ENCODE results near the gene EPHA5. TPM values are rescaled to one million over a fixed set of nuclear protein-coding genes. Genes with fewer than 3 reads are reported as not detected.

The EPHA5 gene
- total and polyA plus RNA-seq, 9 of the 15 experiments (the other 6 are each of a cell fraction or from before 2014, with no cell fraction given), result 0.04 TPM; not detected in 8

GRCh38 chr4:65422109-65422508 lies 248.2 kb downstream of the EPHA5 start:
- Histone ChIP-seq H3K79me2 (ENCODE audit: control insufficient read depth, insufficient read depth, low read length) (no peaks in the 10 kb centered on the region), H3K27ac (ENCODE audit: extremely low read depth, low read depth, low read length) (no peak overlapping the region), H3K4me3 (no peak overlapping the region), H3K27me3 (ENCODE audit: control insufficient read depth in 2 of 2, insufficient read depth in 2 of 2, low read length in 2 of 2) (no peaks in the 10 kb centered on the region), H3K4me1 (replicated peaks in 1 of 2; ENCODE audit: control insufficient read depth in 2 of 2, insufficient read depth in 2 of 2, low read length in 2 of 2) (no peaks in the 10 kb centered on the region), H3K9me3 (replicated peaks; ENCODE audit: control insufficient read depth, insufficient read depth, low read depth, low read length) (no peaks in the 10 kb centered on the region; the same call in 1 of the 2 replicates), H3K9ac (ENCODE audit: insufficient read depth in 1 of 2, low read depth in 2 of 2, low read length in 2 of 2) (no peak overlapping the region), H4K20me1 (replicated peaks; ENCODE audit: control insufficient read depth, insufficient read depth, low read length) (no peaks in the 10 kb centered on the region), H3K36me3 (ENCODE audit: control insufficient read depth, insufficient read depth, low read length) (no peaks in the 10 kb centered on the region), H3K9me1 (ENCODE audit: control insufficient read depth, insufficient read depth, low read length) (no peaks in the 10 kb centered on the region), H3K4me2 (ENCODE audit: insufficient read depth, low read length) (no peak overlapping the region), H2AFZ (ENCODE audit: low read depth, low read length) (no peak overlapping the region)
- in situ Hi-C loops (cut with MboI) (no loop called here), intact Hi-C loops (cut with micrococcal nuclease) (no loop called here)
- 0% methylated on average over 1 of the region's 1 CpG for WGBS (ENCODE audit: insufficient coverage, low coverage, missing lambda C conversion rate)
- TF ChIP-seq MAFF (IDR thresholded peaks at IDR 0.05; ENCODE audit: low read length) (no peak), NCOA1 (IDR thresholded peaks at IDR 0.05; ENCODE audit: low read depth) (no peak), FOS (IDR thresholded peaks at IDR 0.05; ENCODE audit: extremely low read depth, insufficient read length) (no peak), PTBP1 (IDR thresholded peaks at IDR 0.05; ENCODE audit: low read depth, low read length) (no peak), PRDM10 (IDR thresholded peaks at IDR 0.05; ENCODE audit: partially characterized antibody) (no peak), MITF (IDR thresholded peaks at IDR 0.05) (no peak), FIP1L1 (IDR thresholded peaks at IDR 0.05; ENCODE audit: low read depth, low read length, poor library complexity, severe bottlenecking) (no peak), MTA1 (IDR thresholded peaks at IDR 0.05; ENCODE audit: borderline replicate concordance) (no peak)
- ATAC-seq, result no peak
- ChIA-PET CTCF (ENCODE audit: low intra/inter-chr PET ratio) (no interaction called here), POLR2A (interaction anchor here (0.6 kb wide), 1 partner anchor 94 kb away, joined by 3 read pairs; no protein-coding TSS in a partner anchor)
- DNase-seq (ENCODE audit: extremely low read depth in 1 of 4, low spot score in 3 of 4), result no peak
- BruUV-seq (replicated peaks), result no TSS peak
- no peak for FAIRE-seq

All from K562 (cell line).